HepG2 (cell line): Measurements from ENCODE around the gene RABGAP1. TPM values are rescaled to one million over a fixed set of nuclear protein-coding genes. Genes with fewer than 3 reads are reported as not detected.

ENCODE experiments used
- AKAP8 ChIP-seq: sonication (generic); formaldehyde crosslinking; IDR thresholded peaks from 2 replicates; pipeline ENCODE4 v1.5.1; 2020; ENCODE audit warnings: mild to moderate bottlenecking, missing genetic modification reagents
- GMEB1 ChIP-seq: sonication (generic); formaldehyde crosslinking; IDR thresholded peaks from 2 replicates; pipeline ENCODE4 v1.5.1; 2020; ENCODE audit warnings: missing genetic modification reagents, mild to moderate bottlenecking, borderline replicate concordance
- GTF2F1 ChIP-seq: fragments of 150-350 bp; IDR thresholded peaks from 2 replicates; pipeline ENCODE4 v1.6.1; 2014; ENCODE audit warnings: low read length
- HOXA9 ChIP-seq: sonication (generic); formaldehyde crosslinking; IDR thresholded peaks from 2 replicates; pipeline ENCODE4 v1.8.1; 2022; ENCODE audit warnings: missing genetic modification reagents, mild to moderate bottlenecking, moderate library complexity, borderline replicate concordance
- JUNB ChIP-seq: sonication (generic); formaldehyde crosslinking; IDR thresholded peaks from 2 replicates; pipeline ENCODE4 v1.8.0; 2022; ENCODE audit warnings: missing genetic modification reagents, mild to moderate bottlenecking, borderline replicate concordance
- KMT2A ChIP-seq: sonication (generic); formaldehyde crosslinking; IDR thresholded peaks from 2 replicates; pipeline ENCODE4 v1.4.0; 2020; ENCODE audit warnings: missing genetic modification reagents
- NCOA5 ChIP-seq: sonication (generic); formaldehyde crosslinking; IDR thresholded peaks from 2 replicates; pipeline ENCODE4 v1.4.0; 2020; ENCODE audit warnings: missing genetic modification reagents
- NFYB ChIP-seq: sonication (generic); formaldehyde crosslinking; IDR thresholded peaks from 2 replicates; pipeline ENCODE4 v1.4.0; 2020; ENCODE audit warnings: missing genetic modification reagents
- NPAS2 ChIP-seq: sonication (generic); formaldehyde crosslinking; IDR thresholded peaks from 2 replicates; pipeline ENCODE4 v1.8.0; 2022; ENCODE audit warnings: mild to moderate bottlenecking, missing genetic modification reagents, borderline replicate concordance
- SRF ChIP-seq: IDR thresholded peaks from 2 replicates; pipeline ENCODE4 v1.6.1; 2011; ENCODE audit warnings: mild to moderate bottlenecking, low read depth, low read length, moderate library complexity
- TFE3 ChIP-seq: IDR thresholded peaks from 2 replicates; pipeline ENCODE4 v1.6.1; 2016
- TRIM24 ChIP-seq: sonication (generic); formaldehyde crosslinking; IDR thresholded peaks from 2 replicates; pipeline ENCODE4 v1.8.0; 2022; ENCODE audit warnings: mild to moderate bottlenecking, missing genetic modification reagents
- ZBTB20 ChIP-seq: sonication (generic); formaldehyde crosslinking; IDR thresholded peaks from 2 replicates; pipeline ENCODE4 v1.8.1; 2023; ENCODE audit warnings: missing genetic modification reagents, low read depth, mild to moderate bottlenecking, borderline replicate concordance
- ZFP37 ChIP-seq: sonication (generic); formaldehyde crosslinking; IDR thresholded peaks from 2 replicates; pipeline ENCODE4 v1.4.0; 2020; ENCODE audit warnings: missing genetic modification reagents, borderline replicate concordance
- ZKSCAN8 ChIP-seq: IDR thresholded peaks from 2 replicates; pipeline ENCODE4 v1.6.1; 2016; ENCODE audit warnings: borderline replicate concordance, missing genetic modification reagents, missing compliant biosample characterization
- ZNF136 ChIP-seq: sonication (generic); formaldehyde crosslinking; IDR thresholded peaks from 2 replicates; pipeline ENCODE4 v1.8.1; 2022; ENCODE audit warnings: low read depth, mild to moderate bottlenecking, moderate library complexity, missing genetic modification reagents
- ZNF432 ChIP-seq: sonication (generic); formaldehyde crosslinking; IDR thresholded peaks from 2 replicates; pipeline ENCODE4 v1.5.0; 2020; ENCODE audit warnings: missing genetic modification reagents, mild to moderate bottlenecking, borderline replicate concordance
- ZNF761 ChIP-seq: sonication (generic); formaldehyde crosslinking; conservative IDR thresholded peaks from 2 replicates; pipeline ENCODE4 v1.4.0; 2020; ENCODE audit warnings: mild to moderate bottlenecking, missing genetic modification reagents
- ZNF772 ChIP-seq: sonication (generic); formaldehyde crosslinking; IDR thresholded peaks from 2 replicates; pipeline ENCODE4 v1.5.0; 2020; ENCODE audit warnings: mild to moderate bottlenecking, missing genetic modification reagents
- ZNF777 ChIP-seq: sonication (generic); formaldehyde crosslinking; IDR thresholded peaks from 2 replicates; pipeline ENCODE4 v1.4.0; 2020; ENCODE audit warnings: missing genetic modification reagents
- ZSCAN25 ChIP-seq: sonication (generic); formaldehyde crosslinking; IDR thresholded peaks from 2 replicates; pipeline ENCODE4 v1.8.0; 2022; ENCODE audit warnings: mild to moderate bottlenecking, missing genetic modification reagents
- polyA plus RNA-seq, 8 experiments: library from polyadenylated mRNA; depleted of rRNA in 3 of 8; stranded (reverse) in 7 of 8; unstranded in 1 of 8; fragments of >200 nt; fragmentation: Illumina TruSeq in 4 of 8; extraction: Trizol in 4 of 8; gene quantifications; 2 replicates each; pipeline versions ENCODE4 v1.2.1 to v1.2.3, GENCODE V29; 2011 to 2016; ENCODE audit warnings: low read depth in 4 of 8, missing spikeins in 1 of 8, mixed read lengths in 1 of 8; ENCODE audit not compliant: insufficient read depth in 1 of 8
- total RNA-seq, 5 experiments: library from RNA; depleted of rRNA; stranded (reverse); fragments of >200 nt; fragmentation: Illumina TruSeq; extraction: Trizol; gene quantifications; 2 replicates each; pipeline ENCODE4 v1.2.3, GENCODE V29; 2016; ENCODE audit warnings: low read depth in 1 of 5
- TF ChIP-seq, protein P1 (sequence below): sonication (generic); formaldehyde crosslinking; conservative IDR thresholded peaks from 2 replicates; pipeline ENCODE4 v1.4.0; 2020; ENCODE audit warnings: missing genetic modification reagents
- TF ChIP-seq, protein P2 (sequence below): IDR thresholded peaks from 2 replicates; pipeline ENCODE4 v1.6.1; 2016; ENCODE audit warnings: missing compliant biosample characterization, missing genetic modification reagents, borderline replicate concordance
- TF ChIP-seq, protein P3 (sequence below): sonication (generic); formaldehyde crosslinking; IDR thresholded peaks from 2 replicates; pipeline ENCODE4 v1.5.0; 2020; ENCODE audit warnings: missing genetic modification reagents

Gene RABGAP1
- total and polyA plus RNA-seq, 2 of the 13 experiments (the other 11 are each of a cell fraction or from before 2014, with no cell fraction given): 19.1 to 19.3 TPM

DNA sequence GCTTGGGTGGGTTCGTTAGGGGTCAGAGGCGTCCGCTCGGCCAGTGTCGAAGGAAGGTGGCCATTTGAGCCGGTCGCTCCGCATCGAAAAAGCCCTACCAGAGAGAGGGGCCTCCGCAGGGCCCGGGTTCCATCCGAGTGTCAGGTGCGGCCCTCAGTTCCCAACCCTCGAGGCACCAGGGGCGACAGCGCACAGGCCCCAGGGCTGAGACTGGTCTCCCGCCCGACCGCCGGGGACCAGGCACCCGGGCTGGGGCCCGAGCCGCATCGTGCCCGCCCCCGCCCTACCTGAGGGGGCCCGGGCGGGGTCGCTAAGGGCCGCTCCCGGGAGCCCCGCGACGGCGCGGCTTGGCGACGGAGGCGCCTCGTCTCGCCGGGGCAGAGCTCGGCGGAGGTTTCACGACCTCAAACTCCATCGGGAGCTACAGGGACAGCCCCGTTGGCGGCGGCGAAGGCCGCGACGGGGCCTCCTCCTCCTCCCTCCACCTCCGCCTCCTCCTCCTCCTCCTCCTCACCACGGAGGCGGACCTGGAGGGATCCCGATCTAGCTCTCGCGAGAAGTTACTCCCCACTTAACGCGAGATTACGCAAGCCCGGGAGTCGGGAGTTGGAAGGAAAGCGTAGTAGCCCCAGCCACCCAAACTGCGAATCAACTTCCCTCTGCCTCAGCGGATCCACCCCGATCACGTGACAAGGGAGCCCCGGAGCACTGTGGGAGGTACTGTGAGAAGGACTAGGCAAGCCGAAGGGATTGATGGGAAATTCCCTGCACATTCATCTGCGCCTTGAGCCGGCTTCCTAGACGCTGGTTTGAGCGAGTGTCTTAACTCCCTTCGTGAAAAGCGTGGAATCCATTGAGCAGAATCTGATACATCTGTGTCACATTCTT lies 35.8 kb upstream of the RABGAP1 start, which contains the start of gene RC3H2 (continued):
- TF ChIP-seq, protein P1, sequence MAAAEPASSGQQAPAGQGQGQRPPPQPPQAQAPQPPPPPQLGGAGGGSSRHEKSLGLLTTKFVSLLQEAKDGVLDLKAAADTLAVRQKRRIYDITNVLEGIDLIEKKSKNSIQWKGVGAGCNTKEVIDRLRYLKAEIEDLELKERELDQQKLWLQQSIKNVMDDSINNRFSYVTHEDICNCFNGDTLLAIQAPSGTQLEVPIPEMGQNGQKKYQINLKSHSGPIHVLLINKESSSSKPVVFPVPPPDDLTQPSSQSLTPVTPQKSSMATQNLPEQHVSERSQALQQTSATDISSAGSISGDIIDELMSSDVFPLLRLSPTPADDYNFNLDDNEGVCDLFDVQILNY (CRISPR knock-in tag): no peak; the same call in 1 of the 2 replicates
- no peak for TF ChIP-seq ZNF432 (CRISPR knock-in tag)
- TF ChIP-seq AKAP8 (CRISPR knock-in tag): peak; percentile 62; the same call in 1 of the 2 replicates
- TF ChIP-seq NFYB (CRISPR knock-in tag): peak; percentile 60
- 0 out of 2 replicates have a peak, but pooled peaks have one; percentile 48 for TF ChIP-seq ZFP37 (CRISPR knock-in tag)
- TF ChIP-seq GTF2F1: peak; percentile 91
- TF ChIP-seq ZNF761: no peak
- TF ChIP-seq NCOA5 (CRISPR knock-in tag): no peak
- TF ChIP-seq, protein P2, sequence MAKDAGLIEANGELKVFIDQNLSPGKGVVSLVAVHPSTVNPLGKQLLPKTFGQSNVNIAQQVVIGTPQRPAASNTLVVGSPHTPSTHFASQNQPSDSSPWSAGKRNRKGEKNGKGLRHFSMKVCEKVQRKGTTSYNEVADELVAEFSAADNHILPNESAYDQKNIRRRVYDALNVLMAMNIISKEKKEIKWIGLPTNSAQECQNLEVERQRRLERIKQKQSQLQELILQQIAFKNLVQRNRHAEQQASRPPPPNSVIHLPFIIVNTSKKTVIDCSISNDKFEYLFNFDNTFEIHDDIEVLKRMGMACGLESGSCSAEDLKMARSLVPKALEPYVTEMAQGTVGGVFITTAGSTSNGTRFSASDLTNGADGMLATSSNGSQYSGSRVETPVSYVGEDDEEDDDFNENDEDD (CRISPR knock-in tag): no peak
- TF ChIP-seq TRIM24: no peak
- no peak for TF ChIP-seq HOXA9 (CRISPR knock-in tag)
- no peak for TF ChIP-seq ZNF136
- no peak for TF ChIP-seq SRF
- no peak; the same call in 1 of the 2 replicates for TF ChIP-seq ZSCAN25 (CRISPR knock-in tag)
- no peak for TF ChIP-seq JUNB
- TF ChIP-seq NPAS2: no peak
- no peak for TF ChIP-seq ZNF772 (CRISPR knock-in tag)
- TF ChIP-seq ZKSCAN8: peak; percentile 57; the same call in 1 of the 2 replicates
- TF ChIP-seq GMEB1: peak; percentile 67; the same call in 1 of the 2 replicates
- peak; percentile 13; the same call in 1 of the 2 replicates for TF ChIP-seq ZBTB20
- TF ChIP-seq ZNF777: peak; percentile 79
- TF ChIP-seq, protein P3, sequence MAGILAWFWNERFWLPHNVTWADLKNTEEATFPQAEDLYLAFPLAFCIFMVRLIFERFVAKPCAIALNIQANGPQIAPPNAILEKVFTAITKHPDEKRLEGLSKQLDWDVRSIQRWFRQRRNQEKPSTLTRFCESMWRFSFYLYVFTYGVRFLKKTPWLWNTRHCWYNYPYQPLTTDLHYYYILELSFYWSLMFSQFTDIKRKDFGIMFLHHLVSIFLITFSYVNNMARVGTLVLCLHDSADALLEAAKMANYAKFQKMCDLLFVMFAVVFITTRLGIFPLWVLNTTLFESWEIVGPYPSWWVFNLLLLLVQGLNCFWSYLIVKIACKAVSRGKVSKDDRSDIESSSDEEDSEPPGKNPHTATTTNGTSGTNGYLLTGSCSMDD: no peak
- peak; percentile 77 for TF ChIP-seq TFE3
- TF ChIP-seq KMT2A (CRISPR knock-in tag): peak; percentile 65
